GM18511 (cell line): Measurements from ENCODE around the gene MYG1.
"Not testable (repeated sequence)": the region's sequence is repeated elsewhere in the genome, so short reads cannot be mapped to it uniquely, and the experiment has no call there.

Source experiments
- ATAC-seq: cut with Tn5 transposase; IDR thresholded peaks from one replicate; pipeline ENCODE4 v1.9.1; 2021; ENCODE audit warnings: mild to moderate bottlenecking, moderate library complexity; ENCODE audit not compliant: unreplicated experiment

Gene MYG1

GRCh38 chr12:53325511-53326061 is 26.1 kb downstream of the MYG1 start:
- no peak for ATAC-seq

GRCh38 chr12:53326460-53327185 is 27.1 kb downstream of the MYG1 start:
- no peak for ATAC-seq

- no peak for ATAC-seq
Observed at GRCh38 chr12:53327435-53328042, 28.0 kb downstream of the MYG1 start.

- no peak for ATAC-seq
Observed at GRCh38 chr12:53328043-53328435, 28.5 kb downstream of the MYG1 start.

- ATAC-seq: no peak
Observed at GRCh38 chr12:53330671-53331070, 31.2 kb downstream of the MYG1 start.

GRCh38 chr12:53332339-53332738 is 32.8 kb downstream of the MYG1 start:
- not testable (repeated sequence) for ATAC-seq

GRCh38 chr12:53332744-53333143 is 33.2 kb downstream of the MYG1 start:
- no peak for ATAC-seq

GRCh38 chr12:53333289-53333688 is 33.8 kb downstream of the MYG1 start:
- ATAC-seq: no peak

- ATAC-seq: no peak
Observed at GRCh38 chr12:53333845-53334244, 34.4 kb downstream of the MYG1 start.

GRCh38 chr12:53334822-53335221 is 35.3 kb downstream of the MYG1 start:
- no peak for ATAC-seq

- ATAC-seq: no peak
Observed at GRCh38 chr12:53336181-53336681, 36.7 kb downstream of the MYG1 start, which contains the start of gene SP7. Gene SP7, minus strand, starts transcription at chr12:53336354. Its CDS starts 708 bp downstream, at chr12:53335646.

- ATAC-seq: no peak
Observed at GRCh38 chr12:53338017-53338416, 38.5 kb downstream of the MYG1 start.

- no peak for ATAC-seq
Observed at GRCh38 chr12:53338916-53339315, 39.4 kb downstream of the MYG1 start.

GRCh38 chr12:53340398-53340797 is 40.9 kb downstream of the MYG1 start:
- no peak for ATAC-seq

GRCh38 chr12:53343449-53343848 is 44.0 kb downstream of the MYG1 start:
- ATAC-seq: no peak

GRCh38 chr12:53343969-53344368 is 44.5 kb downstream of the MYG1 start:
- no peak for ATAC-seq

GRCh38 chr12:53344487-53344823 is 45.0 kb downstream of the MYG1 start:
- no peak for ATAC-seq

- peak; percentile 81 for ATAC-seq
Observed at GRCh38 chr12:53344824-53345485, 45.5 kb downstream of the MYG1 start.

GRCh38 chr12:53345486-53346188 is 46.1 kb downstream of the MYG1 start:
- ATAC-seq: peak; percentile 6

- no peak for ATAC-seq
Observed at GRCh38 chr12:53346491-53346890, 47.0 kb downstream of the MYG1 start.

- ATAC-seq: no peak
Observed at GRCh38 chr12:53347905-53348304, 48.4 kb downstream of the MYG1 start.
